Testis (tissue), 3 donors: ENCODE results near the gene MRO. TPM values are rescaled to one million over a fixed set of nuclear protein-coding genes. Genes with fewer than 3 reads are reported as not detected.

Source experiments
- DNase-seq: peaks from one replicate; pipeline ENCODE4 v3.0.0-alpha.2; 2019
- H3K27ac ChIP-seq, 2 donors: fragments of 200-600 bp; sonication (generic); one replicate each; pipeline ENCODE4 v1.5.1; 2019
- H3K27me3 ChIP-seq: fragments of 200-600 bp; sonication (generic); one replicate; pipeline ENCODE4 v1.5.1; 2019
- H3K36me3 ChIP-seq: fragments of 200-600 bp; sonication (generic); one replicate; pipeline ENCODE4 v1.5.1; 2017; ENCODE audit warnings: low read depth; ENCODE audit errors: missing control alignments
- H3K4me1 ChIP-seq: fragments of 200-600 bp; sonication (generic); one replicate; pipeline ENCODE4 v1.5.1; 2019
- H3K4me3 ChIP-seq, 2 donors: fragments of 200-600 bp; sonication (generic); one replicate each; pipeline ENCODE4 v1.5.1; 2017 to 2019
- H3K9me3 ChIP-seq: fragments of 200-600 bp; sonication (generic); one replicate; pipeline ENCODE4 v1.5.1; 2017
- POLR2A ChIP-seq: fragments of 450-650 bp; IDR thresholded peaks from one replicate; pipeline ENCODE4 v1.6.1; 2017; ENCODE audit warnings: antibody characterized with exemption, mild to moderate bottlenecking, moderate library complexity
- WGBS, 2 donors: methylation state at CpG; one replicate each; pipeline ENCODE4 v1.1.5; 2018; 5-methylcytosine and 5-hydroxymethylcytosine counted together
- intact Hi-C: fragments of 100-400 bp; cut with DNase I; formaldehyde crosslinking; loops from one replicate; pipeline ENCODE4 v1.15.1; 2023; ENCODE audit warnings: low total_unique reads
- polyA plus RNA-seq: library from polyadenylated mRNA; stranded (reverse); fragments of 350-450 nt; fragmentation: Illumina TruSeq; extraction: RNeasy Lipid Tissue Mini Kit (QIAGEN cat#74804); gene quantifications from one replicate; pipeline ENCODE4 v1.2.3, GENCODE V29; 2014; ENCODE audit warnings: low read depth, low replicate concordance; ENCODE audit not compliant: insufficient read depth
- total RNA-seq, 2 donors: library from RNA; depleted of rRNA; stranded (reverse); fragments of >200 nt; gene quantifications; one replicate each; pipeline ENCODE4 v1.2.3, GENCODE V29; 2016
- TF ChIP-seq, protein P1 (sequence below), 3 experiments: fragments of 450-650 bp in 2 of 3; fragments of 200-600 bp in 1 of 3; sonication (generic) in 1 of 3; IDR thresholded peaks; one replicate each; pipeline ENCODE4 v1.5.1; 2016 to 2019; ENCODE audit warnings: antibody characterized with exemption in 3 of 3, mild to moderate bottlenecking in 2 of 3, moderate library complexity in 1 of 3

The MRO gene
- total and polyA plus RNA-seq, 3 donors from 2014 or later = 87.4 to 134 (median 92.8) TPM

- Histone ChIP-seq H3K27me3 (no peaks in the 10 kb centered on the region), H3K4me1 (peaks cover 16% of the 10 kb centered on the region), H3K4me3 (no peak overlapping the region), H3K27ac (no peak overlapping the region), H3K9me3 (no peaks in the 10 kb centered on the region), H3K36me3 (no peaks in the 10 kb centered on the region)
- intact Hi-C loops = no loop called here
- no peak for DNase-seq
- TF ChIP-seq POLR2A = no peak
- TF ChIP-seq, protein P1, sequence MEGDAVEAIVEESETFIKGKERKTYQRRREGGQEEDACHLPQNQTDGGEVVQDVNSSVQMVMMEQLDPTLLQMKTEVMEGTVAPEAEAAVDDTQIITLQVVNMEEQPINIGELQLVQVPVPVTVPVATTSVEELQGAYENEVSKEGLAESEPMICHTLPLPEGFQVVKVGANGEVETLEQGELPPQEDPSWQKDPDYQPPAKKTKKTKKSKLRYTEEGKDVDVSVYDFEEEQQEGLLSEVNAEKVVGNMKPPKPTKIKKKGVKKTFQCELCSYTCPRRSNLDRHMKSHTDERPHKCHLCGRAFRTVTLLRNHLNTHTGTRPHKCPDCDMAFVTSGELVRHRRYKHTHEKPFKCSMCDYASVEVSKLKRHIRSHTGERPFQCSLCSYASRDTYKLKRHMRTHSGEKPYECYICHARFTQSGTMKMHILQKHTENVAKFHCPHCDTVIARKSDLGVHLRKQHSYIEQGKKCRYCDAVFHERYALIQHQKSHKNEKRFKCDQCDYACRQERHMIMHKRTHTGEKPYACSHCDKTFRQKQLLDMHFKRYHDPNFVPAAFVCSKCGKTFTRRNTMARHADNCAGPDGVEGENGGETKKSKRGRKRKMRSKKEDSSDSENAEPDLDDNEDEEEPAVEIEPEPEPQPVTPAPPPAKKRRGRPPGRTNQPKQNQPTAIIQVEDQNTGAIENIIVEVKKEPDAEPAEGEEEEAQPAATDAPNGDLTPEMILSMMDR (IDR thresholded peaks at IDR 0.05) = no peak
- WGBS, 2 donors = 90 to 91% methylated on average over 2 of the region's 2 CpGs
Measured at GRCh38 chr18:50813353-50813752, 6.5 kb downstream of the MRO start.

- intact Hi-C loops = no loop called here
- no peak for TF ChIP-seq POLR2A
- TF ChIP-seq, protein P1 (IDR thresholded peaks at IDR 0.05) = no peak
- Histone ChIP-seq H3K36me3 (no peaks in the 10 kb centered on the region), H3K27me3 (no peaks in the 10 kb centered on the region), H3K27ac (no peak overlapping the region), H3K4me1 (peaks cover 12% of the 10 kb centered on the region), H3K9me3 (no peaks in the 10 kb centered on the region), H3K4me3 (no peak overlapping the region)
- WGBS, 2 donors = 98 to 100% methylated on average over 1 to 2 of the region's 2 CpGs
- no peak for DNase-seq
Measured at GRCh38 chr18:50812834-50813233, 7.0 kb downstream of the MRO start.

GRCh38 chr18:50807176-50807575 is 12.6 kb downstream of the MRO start:
- Histone ChIP-seq H3K4me3 (no peak overlapping the region), H3K36me3 (no peaks in the 10 kb centered on the region), H3K9me3 (no peaks in the 10 kb centered on the region), H3K27ac (no peak overlapping the region), H3K27me3 (no peaks in the 10 kb centered on the region), H3K4me1 (no peaks in the 10 kb centered on the region)
- intact Hi-C loops = no loop called here
- no peak for DNase-seq
- TF ChIP-seq, protein P1 (IDR thresholded peaks at IDR 0.05) = no peak
- no peak for TF ChIP-seq POLR2A
- 81 to 85% methylated on average over 2 of the region's 2 CpGs for WGBS, 2 donors

DNA sequence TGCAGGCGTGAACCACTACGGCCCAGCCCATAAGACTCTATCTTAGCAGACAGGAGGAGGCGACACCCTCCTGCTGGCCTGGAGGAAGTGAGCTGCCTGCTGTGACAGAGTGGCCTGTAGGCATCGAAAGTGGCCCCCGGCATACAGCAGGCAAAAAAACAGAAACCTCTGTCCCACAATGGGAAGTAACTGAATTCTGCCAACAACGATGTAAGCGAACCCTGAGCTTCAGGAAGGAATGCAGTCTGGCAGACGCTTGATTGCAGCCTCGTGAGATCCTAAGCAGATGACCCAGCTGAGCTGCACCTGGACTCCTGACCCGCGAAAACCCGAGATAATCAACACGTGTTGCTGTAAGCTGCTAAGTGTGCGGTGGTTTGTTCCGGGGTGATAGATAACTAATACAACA is 13.6 kb downstream of the MRO start:
- no peak for DNase-seq
- TF ChIP-seq, protein P1 (IDR thresholded peaks at IDR 0.05) = no peak
- no peak for TF ChIP-seq POLR2A
- H3K27me3 ChIP-seq = no peaks in the 10 kb centered on the region
- no peaks in the 10 kb centered on the region for H3K36me3 ChIP-seq
- 71 to 78% methylated on average over 15 of the region's 15 CpGs for WGBS, 2 donors
- no peaks in the 10 kb centered on the region for H3K9me3 ChIP-seq
- H3K4me1 ChIP-seq = no peaks in the 10 kb centered on the region
- no peak overlapping the region for H3K4me3 ChIP-seq
- no peak overlapping the region for H3K27ac ChIP-seq
- intact Hi-C loops = no loop called here

GRCh38 chr18:50805732-50806131 is 14.1 kb downstream of the MRO start:
- H3K4me1 ChIP-seq = no peaks in the 10 kb centered on the region
- TF ChIP-seq POLR2A = no peak
- TF ChIP-seq, protein P1 (IDR thresholded peaks at IDR 0.05) = no peak
- no peaks in the 10 kb centered on the region for H3K27me3 ChIP-seq
- no peak overlapping the region for H3K4me3 ChIP-seq
- no peak overlapping the region for H3K27ac ChIP-seq
- intact Hi-C loops = no loop called here
- no peak for DNase-seq
- 87 to 93% methylated on average over 5 of the region's 5 CpGs for WGBS, 2 donors
- H3K36me3 ChIP-seq = no peaks in the 10 kb centered on the region
- no peaks in the 10 kb centered on the region for H3K9me3 ChIP-seq
